Measurements from ENCODE around the gene HLA-DRB5. TPM values are rescaled to one million over a fixed set of nuclear protein-coding genes. Genes with fewer than 3 reads are reported as not detected.
"Not testable (repeated sequence)": the region's sequence is repeated elsewhere in the genome, so short reads cannot be mapped to it uniquely, and the experiment has no call there.

Gene HLA-DRB5
- total and polyA plus RNA-seq, 12 donors = 0.34 to 694 (median 28.2) TPM; not detected in 2

- H3K4me1 ChIP-seq (replicated peaks in 1 of 2) = no peaks in the 10 kb centered on the region
- peak overlapping the region in 2 of 5 donors; percentile 70 to 89 for H3K27ac ChIP-seq
- WGBS, 4 donors = 54 to 63% (median 60%) methylated on average over 5 of the region's 5 CpGs
- no peaks in the 10 kb centered on the region for H3K9me3 ChIP-seq (replicated peaks in 1 of 3)
- H3K36me3 ChIP-seq (replicated peaks in 1 of 2) = no peaks in the 10 kb centered on the region
- no peak for DNase-seq
- intact Hi-C loops (cut with DNase I) = no loop called here
- no peak overlapping the region for H3K4me3 ChIP-seq
- TF ChIP-seq CTCF (IDR thresholded peaks at IDR 0.05) (no peak), POLR2A (IDR thresholded peaks at IDR 0.05) (no peak)
- no peaks in the 10 kb centered on the region for H3K27me3 ChIP-seq
Measured at GRCh38 chr6:32472781-32473375, 57.2 kb downstream of the HLA-DRB5 start.

- H3K27ac ChIP-seq; H3K9me3 ChIP-seq (replicated peaks in 1 of 3); H3K4me1 ChIP-seq (replicated peaks in 1 of 2); H3K36me3 ChIP-seq (replicated peaks in 1 of 2); DNase-seq; H3K4me3 ChIP-seq; H3K27me3 ChIP-seq; intact Hi-C loops (cut with DNase I): not testable (repeated sequence)
- 45 to 68% (median 54%) methylated on average over 4 to 5 of the region's 5 CpGs for whole genome bisulfite sequencing, 4 donors
Measured at GRCh38 chr6:32467743-32468503, 62.2 kb downstream of the HLA-DRB5 start.

Small RNAs within 50 kb of the gene (small RNA-seq; reads per million reads assigned to genes)
- 0 reads per million in 2 donors for gene RNU1-61P

Other genes starting within 250 kb of the HLA-DRB5 start
- not detected for gene TSBP1, start 158.4 kb downstream of the HLA-DRB5 start, total RNA-seq
- not detected for gene TSBP1, start 158.4 kb downstream of the HLA-DRB5 start, polyA plus RNA-seq
- under 1 TPM in 1 of 9 donors, not detected in 8; 0.31 TPM for gene BTNL2, start 123.1 kb downstream of the HLA-DRB5 start, total RNA-seq
- not detected for gene BTNL2, start 123.1 kb downstream of the HLA-DRB5 start, polyA plus RNA-seq
- gene HLA-DRA, start 90.4 kb downstream of the HLA-DRB5 start, total RNA-seq = 1,000 to 10,000 TPM in 1 of 9 donors, 100 to 1,000 TPM in 7, 10 to 100 TPM in 1; 36.8 to 1,447 (median 612) TPM
- gene HLA-DRA, start 90.4 kb downstream of the HLA-DRB5 start, polyA plus RNA-seq = 100 to 1,000 TPM; 101 to 572 (median 129) TPM
- gene HLA-DRB1, start 59.6 kb upstream of the HLA-DRB5 start, total RNA-seq = 100 to 1,000 TPM in 6 of 9 donors, 10 to 100 TPM in 3; 14.8 to 627 (median 152) TPM
- gene HLA-DRB1, start 59.6 kb upstream of the HLA-DRB5 start, polyA plus RNA-seq = 100 to 1,000 TPM in 1 of 3 donors, 10 to 100 TPM in 2; 33.1 to 104 (median 69.2) TPM
- gene HLA-DQA1, start 107.1 kb upstream of the HLA-DRB5 start, total RNA-seq = 100 to 1,000 TPM in 1 of 9 donors, 10 to 100 TPM in 4, 1 to 10 TPM in 3, under 1 TPM in 1; 0.22 to 135 (median 15.0) TPM
- 10 to 100 TPM in 2 of 3 donors, 1 to 10 TPM in 1; 7.4 to 20.1 (median 16.9) TPM for gene HLA-DQA1, start 107.1 kb upstream of the HLA-DRB5 start, polyA plus RNA-seq
- gene HLA-DQB1, start 136.4 kb upstream of the HLA-DRB5 start, total RNA-seq = 100 to 1,000 TPM in 1 of 9 donors, 10 to 100 TPM in 2, 1 to 10 TPM in 6; 1.4 to 208 (median 9.0) TPM
- 100 to 1,000 TPM in 2 of 3 donors, 1 to 10 TPM in 1; 8.8 to 189 (median 151) TPM for gene HLA-DQB1, start 136.4 kb upstream of the HLA-DRB5 start, polyA plus RNA-seq
- 10 to 100 TPM in 1 of 9 donors, 1 to 10 TPM in 6, under 1 TPM in 1, not detected in 1; 0.47 to 17.8 (median 2.4) TPM for gene HLA-DQA2, start 211.1 kb upstream of the HLA-DRB5 start, total RNA-seq
- 1 to 10 TPM in 1 of 3 donors, not detected in 2; 3.0 TPM for gene HLA-DQA2, start 211.1 kb upstream of the HLA-DRB5 start, polyA plus RNA-seq
- gene HLA-DQB2, start 233.2 kb upstream of the HLA-DRB5 start, total RNA-seq = 10 to 100 TPM in 2 of 9 donors, 1 to 10 TPM in 3, under 1 TPM in 3, not detected in 1; 0.17 to 19.1 (median 2.8) TPM
- under 1 TPM in 1 of 3 donors, not detected in 2; 0.31 TPM for gene HLA-DQB2, start 233.2 kb upstream of the HLA-DRB5 start, polyA plus RNA-seq

Measured in adrenal gland (tissue), 12 donors.